ENCODE data around the gene PPP2R5C. TPM values are rescaled to one million over a fixed set of nuclear protein-coding genes. Genes with fewer than 3 reads are reported as not detected.

The PPP2R5C gene
- total RNA-seq, 1 experiment from 2014 or later: 96.1 TPM

- H3K4me1 ChIP-seq (ENCODE audit: insufficient read depth, low read length): peaks cover 9% of the 10 kb centered on the region
- no peak overlapping the region for H3K27ac ChIP-seq (ENCODE audit: low read length)
- no TSS peak for BruUV-seq (replicated peaks)
- H3K9ac ChIP-seq (ENCODE audit: low read length): no peak overlapping the region
- no peaks in the 10 kb centered on the region for H3K9me3 ChIP-seq (ENCODE audit: low read length)
- CTCF ChIA-PET: no interaction called here
- no peaks in the 10 kb centered on the region for H3K27me3 ChIP-seq (ENCODE audit: low read length)
- H3K79me2 ChIP-seq (ENCODE audit: low read length): peaks cover 12% of the 10 kb centered on the region
- TF ChIP-seq EZH2phosphoT487 (IDR thresholded peaks at IDR 0.05; ENCODE audit: borderline replicate concordance, low read length) (no peak), EZH2 (IDR thresholded peaks at IDR 0.05; ENCODE audit: low read length, unreplicated experiment) (no peak)
- TF ChIP-seq, protein P1, sequence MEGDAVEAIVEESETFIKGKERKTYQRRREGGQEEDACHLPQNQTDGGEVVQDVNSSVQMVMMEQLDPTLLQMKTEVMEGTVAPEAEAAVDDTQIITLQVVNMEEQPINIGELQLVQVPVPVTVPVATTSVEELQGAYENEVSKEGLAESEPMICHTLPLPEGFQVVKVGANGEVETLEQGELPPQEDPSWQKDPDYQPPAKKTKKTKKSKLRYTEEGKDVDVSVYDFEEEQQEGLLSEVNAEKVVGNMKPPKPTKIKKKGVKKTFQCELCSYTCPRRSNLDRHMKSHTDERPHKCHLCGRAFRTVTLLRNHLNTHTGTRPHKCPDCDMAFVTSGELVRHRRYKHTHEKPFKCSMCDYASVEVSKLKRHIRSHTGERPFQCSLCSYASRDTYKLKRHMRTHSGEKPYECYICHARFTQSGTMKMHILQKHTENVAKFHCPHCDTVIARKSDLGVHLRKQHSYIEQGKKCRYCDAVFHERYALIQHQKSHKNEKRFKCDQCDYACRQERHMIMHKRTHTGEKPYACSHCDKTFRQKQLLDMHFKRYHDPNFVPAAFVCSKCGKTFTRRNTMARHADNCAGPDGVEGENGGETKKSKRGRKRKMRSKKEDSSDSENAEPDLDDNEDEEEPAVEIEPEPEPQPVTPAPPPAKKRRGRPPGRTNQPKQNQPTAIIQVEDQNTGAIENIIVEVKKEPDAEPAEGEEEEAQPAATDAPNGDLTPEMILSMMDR (conservative IDR thresholded peaks at IDR 0.05; ENCODE audit: low read depth, low read length): no peak
- H3K36me3 ChIP-seq (ENCODE audit: low read depth, low read length): no peaks in the 10 kb centered on the region
- H3K9me2 ChIP-seq (replicated peaks; ENCODE audit: low read length): no peaks in the 10 kb centered on the region
- no peak overlapping the region for H2AFZ ChIP-seq (ENCODE audit: low read length)
- ATAC-seq (no peak), DNase-seq (no peak)
- no peak overlapping the region for H3K4me3 ChIP-seq (ENCODE audit: low read length)
- H3K4me2 ChIP-seq (ENCODE audit: low read length): no peak overlapping the region
- intact Hi-C loops (cut with micrococcal nuclease): loop anchor here (5.0 kb wide), 1 partner anchor 178 kb away; no protein-coding TSS in a partner anchor
- POLR2A ChIA-PET (ENCODE audit: unreplicated experiment): no interaction called here
- no peaks in the 10 kb centered on the region for H3F3A ChIP-seq (ENCODE audit: low read length, unreplicated experiment)
- H4K20me1 ChIP-seq (ENCODE audit: low read length): no peaks in the 10 kb centered on the region
Observed at GRCh38 chr14:101950100-101950499, 188.6 kb downstream of the PPP2R5C start.

GRCh38 chr14:101950516-101951215 lies 189.2 kb downstream of the PPP2R5C start:
- ATAC-seq (no peak), DNase-seq (no peak)
- ChIA-PET CTCF (no interaction called here), POLR2A (ENCODE audit: unreplicated experiment) (interaction anchor here (0.6 kb wide), 1 partner anchor 124 kb away, joined by 13 read pairs; no protein-coding TSS in a partner anchor)
- H3K36me3 ChIP-seq (ENCODE audit: low read depth, low read length): no peaks in the 10 kb centered on the region
- H3K9me2 ChIP-seq (replicated peaks; ENCODE audit: low read length): no peaks in the 10 kb centered on the region
- no peak overlapping the region for H3K4me2 ChIP-seq (ENCODE audit: low read length)
- TF ChIP-seq EZH2phosphoT487 (IDR thresholded peaks at IDR 0.05; ENCODE audit: borderline replicate concordance, low read length) (no peak), EZH2 (IDR thresholded peaks at IDR 0.05; ENCODE audit: low read length, unreplicated experiment) (no peak)
- TF ChIP-seq, protein P1 (conservative IDR thresholded peaks at IDR 0.05; ENCODE audit: low read depth, low read length): no peak
- no peaks in the 10 kb centered on the region for H4K20me1 ChIP-seq (ENCODE audit: low read length)
- no peaks in the 10 kb centered on the region for H3K27me3 ChIP-seq (ENCODE audit: low read length)
- H3K9ac ChIP-seq (ENCODE audit: low read length): no peak overlapping the region
- no TSS peak for BruUV-seq (replicated peaks)
- no peaks in the 10 kb centered on the region for H3K9me3 ChIP-seq (ENCODE audit: low read length)
- H3K27ac ChIP-seq (ENCODE audit: low read length): no peak overlapping the region
- no peak overlapping the region for H2AFZ ChIP-seq (ENCODE audit: low read length)
- no peak overlapping the region for H3K4me3 ChIP-seq (ENCODE audit: low read length)
- H3F3A ChIP-seq (ENCODE audit: low read length, unreplicated experiment): no peaks in the 10 kb centered on the region
- H3K4me1 ChIP-seq (ENCODE audit: insufficient read depth, low read length): peaks cover 9% of the 10 kb centered on the region
- peaks cover 12% of the 10 kb centered on the region for H3K79me2 ChIP-seq (ENCODE audit: low read length)
- intact Hi-C loops (cut with micrococcal nuclease): loop anchor here (5.0 kb wide), 1 partner anchor 178 kb away; no protein-coding TSS in a partner anchor

- H4K20me1 ChIP-seq (ENCODE audit: low read length): no peaks in the 10 kb centered on the region
- peaks cover 12% of the 10 kb centered on the region for H3K79me2 ChIP-seq (ENCODE audit: low read length)
- intact Hi-C loops (cut with micrococcal nuclease): loop anchor here (5.0 kb wide), 1 partner anchor 181 kb away; no protein-coding TSS in a partner anchor
- DNase-seq (no peak), ATAC-seq (no peak)
- TF ChIP-seq, protein P1 (conservative IDR thresholded peaks at IDR 0.05; ENCODE audit: low read depth, low read length): no peak
- TF ChIP-seq EZH2 (IDR thresholded peaks at IDR 0.05; ENCODE audit: low read length, unreplicated experiment) (no peak), EZH2phosphoT487 (IDR thresholded peaks at IDR 0.05; ENCODE audit: borderline replicate concordance, low read length) (no peak)
- no peaks in the 10 kb centered on the region for H3F3A ChIP-seq (ENCODE audit: low read length, unreplicated experiment)
- H3K9me3 ChIP-seq (ENCODE audit: low read length): no peaks in the 10 kb centered on the region
- no peaks in the 10 kb centered on the region for H3K9me2 ChIP-seq (replicated peaks; ENCODE audit: low read length)
- no peak overlapping the region for H3K27ac ChIP-seq (ENCODE audit: low read length)
- H3K4me1 ChIP-seq (ENCODE audit: insufficient read depth, low read length): peaks cover 9% of the 10 kb centered on the region
- no peak overlapping the region for H3K4me3 ChIP-seq (ENCODE audit: low read length)
- BruUV-seq (replicated peaks): no TSS peak
- H3K27me3 ChIP-seq (ENCODE audit: low read length): no peaks in the 10 kb centered on the region
- no peak overlapping the region for H3K9ac ChIP-seq (ENCODE audit: low read length)
- no peak overlapping the region for H2AFZ ChIP-seq (ENCODE audit: low read length)
- H3K36me3 ChIP-seq (ENCODE audit: low read depth, low read length): no peaks in the 10 kb centered on the region
- CTCF ChIA-PET: interaction anchor here (0.7 to 1.0 kb wide), 2 partner anchors 246 to 1295 kb away, joined by 5 read pairs; no protein-coding TSS in a partner anchor
- POLR2A ChIA-PET (ENCODE audit: unreplicated experiment): no interaction called here
- H3K4me2 ChIP-seq (ENCODE audit: low read length): no peak overlapping the region
Observed at GRCh38 chr14:101953151-101953550, 191.6 kb downstream of the PPP2R5C start.
